ENCODE results near the gene SPINT1.

- TF ChIP-seq, protein P1, sequence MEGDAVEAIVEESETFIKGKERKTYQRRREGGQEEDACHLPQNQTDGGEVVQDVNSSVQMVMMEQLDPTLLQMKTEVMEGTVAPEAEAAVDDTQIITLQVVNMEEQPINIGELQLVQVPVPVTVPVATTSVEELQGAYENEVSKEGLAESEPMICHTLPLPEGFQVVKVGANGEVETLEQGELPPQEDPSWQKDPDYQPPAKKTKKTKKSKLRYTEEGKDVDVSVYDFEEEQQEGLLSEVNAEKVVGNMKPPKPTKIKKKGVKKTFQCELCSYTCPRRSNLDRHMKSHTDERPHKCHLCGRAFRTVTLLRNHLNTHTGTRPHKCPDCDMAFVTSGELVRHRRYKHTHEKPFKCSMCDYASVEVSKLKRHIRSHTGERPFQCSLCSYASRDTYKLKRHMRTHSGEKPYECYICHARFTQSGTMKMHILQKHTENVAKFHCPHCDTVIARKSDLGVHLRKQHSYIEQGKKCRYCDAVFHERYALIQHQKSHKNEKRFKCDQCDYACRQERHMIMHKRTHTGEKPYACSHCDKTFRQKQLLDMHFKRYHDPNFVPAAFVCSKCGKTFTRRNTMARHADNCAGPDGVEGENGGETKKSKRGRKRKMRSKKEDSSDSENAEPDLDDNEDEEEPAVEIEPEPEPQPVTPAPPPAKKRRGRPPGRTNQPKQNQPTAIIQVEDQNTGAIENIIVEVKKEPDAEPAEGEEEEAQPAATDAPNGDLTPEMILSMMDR (conservative IDR thresholded peaks at IDR 0.05 in 1 of 2, IDR thresholded peaks at IDR 0.05 in 1 of 2; ENCODE audit: extremely low read depth in 1 of 2, insufficient read depth in 1 of 2, low read depth in 1 of 2, low read length in 2 of 2) = peak; percentile 78 to 88
- no peak for TF ChIP-seq EZH2 (IDR thresholded peaks at IDR 0.05; ENCODE audit: borderline replicate concordance, low read length)
Measured at GRCh38 chr15:40893733-40894680, 50.2 kb downstream of the SPINT1 start, which contains the start of gene VPS18.
